ENCODE data around the gene SHMT1.
"Not testable (repeated sequence)": the region's sequence is repeated elsewhere in the genome, so short reads cannot be mapped to it uniquely, and the experiment has no call there.

SHMT1 gene

DNA sequence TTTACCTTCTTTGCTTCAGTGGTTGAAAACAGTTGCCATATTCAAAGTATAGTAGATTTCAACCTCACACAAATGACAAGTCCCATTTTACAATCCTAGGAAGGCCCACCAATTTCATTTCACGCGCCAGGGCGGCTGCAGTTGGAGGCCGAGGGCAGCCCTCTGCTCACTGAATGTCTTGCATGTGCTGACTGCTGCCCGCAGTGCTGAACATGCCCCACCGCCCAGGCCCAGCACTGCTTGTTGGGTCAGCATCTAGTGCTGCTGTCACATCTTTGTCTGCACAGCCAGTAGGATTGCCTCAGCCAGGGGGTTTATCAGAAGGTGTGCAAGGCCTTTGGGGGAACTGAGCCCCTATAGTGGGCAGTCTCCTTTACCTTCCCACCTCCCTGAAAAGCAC, 36.8 kb downstream of the SHMT1 start:
- FAIRE-seq = no peak
- DNase-seq (ENCODE audit: low spot score) = no peak

DNA sequence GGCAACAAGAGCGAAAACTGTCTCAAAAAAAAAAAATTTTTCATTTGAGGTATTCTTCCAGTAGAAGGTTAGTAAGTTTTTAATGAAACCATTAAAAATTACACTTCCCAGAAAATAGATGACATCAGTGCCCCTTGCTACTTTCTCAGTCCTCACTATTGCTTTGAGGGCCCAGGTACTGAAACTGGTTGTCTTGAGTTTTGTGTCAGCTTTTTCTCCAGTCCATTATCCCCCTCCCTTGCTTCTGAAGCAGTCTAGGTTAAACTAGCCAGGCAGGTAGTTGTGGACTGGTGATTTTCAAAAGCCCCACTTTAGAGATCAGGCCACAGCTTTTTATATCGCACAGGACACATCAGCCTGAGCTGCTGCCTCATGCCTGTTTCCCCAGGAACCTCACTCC, 37.3 kb downstream of the SHMT1 start:
- DNase-seq (ENCODE audit: low spot score) (no peak), FAIRE-seq (no peak)

- FAIRE-seq = no peak
- no peak for DNase-seq (ENCODE audit: low spot score)
Measured at GRCh38 chr17:18324140-18325050, 39.0 kb downstream of the SHMT1 start.

DNA sequence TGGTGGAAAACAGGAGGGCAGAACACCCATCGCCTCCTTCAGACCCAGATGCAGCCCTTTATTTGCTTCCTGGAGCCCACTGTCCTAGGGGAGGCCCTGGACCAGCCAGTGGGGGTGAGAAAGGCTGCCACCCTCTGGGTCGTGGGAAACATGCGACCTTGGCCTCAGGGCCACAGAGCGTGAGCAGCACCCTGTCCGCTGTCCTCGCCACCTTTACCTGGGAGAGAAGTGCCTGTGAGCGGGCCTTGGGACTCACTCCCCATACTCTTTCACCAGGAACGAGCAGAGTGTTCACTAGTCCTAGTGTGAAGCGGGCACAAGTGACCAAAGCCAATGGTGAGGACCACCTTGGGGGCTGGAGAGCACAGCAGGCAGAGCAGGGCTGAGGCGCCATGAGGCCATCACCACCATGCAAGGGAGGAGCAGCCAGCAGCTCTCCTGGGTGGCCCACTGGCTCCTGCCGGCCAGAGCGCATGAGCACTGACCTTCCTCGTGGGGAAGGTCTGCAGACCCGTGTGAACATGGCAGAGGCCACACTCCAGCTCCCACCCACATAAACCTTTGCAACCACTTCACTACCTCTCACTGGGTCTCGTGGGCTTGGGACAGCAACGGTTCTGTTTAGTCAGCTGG, 39.7 kb downstream of the SHMT1 start:
- FAIRE-seq = no peak
- DNase-seq (ENCODE audit: low spot score) = no peak

DNA sequence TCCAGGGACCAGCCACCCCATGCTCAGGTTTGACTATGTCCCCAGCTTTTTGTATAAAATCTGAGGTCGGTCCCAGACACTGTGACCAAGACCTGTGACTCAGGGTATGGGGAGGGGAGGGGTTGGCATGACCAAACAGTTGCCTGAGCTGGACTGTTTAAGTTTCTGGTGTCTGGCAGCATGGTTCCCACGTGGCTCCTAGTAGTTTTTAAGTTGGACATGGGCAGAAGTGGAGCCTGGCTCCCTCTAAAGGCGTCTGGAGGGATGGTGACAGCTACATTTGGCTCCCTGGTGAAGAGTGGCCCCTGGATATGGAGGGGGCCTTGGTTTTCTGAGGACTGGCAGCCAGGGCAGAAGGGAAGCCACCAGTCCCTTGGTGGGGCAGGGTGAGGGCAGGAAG, 40.3 kb downstream of the SHMT1 start:
- DNase-seq (ENCODE audit: low spot score) = no peak
- FAIRE-seq = no peak

DNA sequence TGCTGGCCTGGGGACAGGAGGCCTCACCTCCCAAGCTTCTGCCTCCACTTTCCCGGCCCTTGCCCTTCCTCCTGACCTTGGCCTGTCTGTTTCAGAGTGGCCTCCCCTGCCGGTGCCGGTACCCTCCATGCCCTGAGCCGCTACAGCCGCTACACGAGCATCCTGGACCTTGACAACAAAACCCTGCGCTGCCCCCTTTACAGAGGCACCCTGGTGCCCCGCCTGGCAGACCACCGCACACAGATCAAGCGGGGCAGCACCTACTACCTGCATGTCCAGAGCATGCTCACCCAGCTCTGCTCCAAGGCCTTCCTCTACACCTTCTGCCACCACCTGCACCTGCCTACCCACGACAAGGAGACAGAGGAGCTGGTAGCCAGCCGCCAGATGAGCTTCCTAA, 40.8 kb downstream of the SHMT1 start:
- no peak for DNase-seq (ENCODE audit: low spot score)
- FAIRE-seq = no peak

DNA sequence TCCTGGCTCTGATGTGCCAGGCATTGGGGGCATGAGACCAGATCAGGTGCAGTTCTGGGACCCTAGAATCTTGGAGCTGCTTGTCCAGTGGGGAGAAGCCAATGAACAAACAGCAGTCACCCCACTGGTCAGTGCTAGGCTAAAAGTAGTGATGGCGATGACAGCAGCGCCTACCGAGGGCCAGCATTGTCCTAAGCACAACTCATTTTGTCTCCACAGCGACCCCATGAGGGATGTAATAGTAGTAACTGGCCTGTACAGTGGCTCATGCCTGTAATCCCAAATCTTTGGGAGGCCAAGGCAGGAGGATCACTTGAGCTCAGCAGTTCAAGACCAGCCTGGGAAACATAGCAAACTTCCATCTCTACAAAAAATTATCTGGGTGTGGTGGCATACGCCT, 42.0 kb downstream of the SHMT1 start:
- FAIRE-seq (no peak), DNase-seq (ENCODE audit: low spot score) (no peak)

DNA sequence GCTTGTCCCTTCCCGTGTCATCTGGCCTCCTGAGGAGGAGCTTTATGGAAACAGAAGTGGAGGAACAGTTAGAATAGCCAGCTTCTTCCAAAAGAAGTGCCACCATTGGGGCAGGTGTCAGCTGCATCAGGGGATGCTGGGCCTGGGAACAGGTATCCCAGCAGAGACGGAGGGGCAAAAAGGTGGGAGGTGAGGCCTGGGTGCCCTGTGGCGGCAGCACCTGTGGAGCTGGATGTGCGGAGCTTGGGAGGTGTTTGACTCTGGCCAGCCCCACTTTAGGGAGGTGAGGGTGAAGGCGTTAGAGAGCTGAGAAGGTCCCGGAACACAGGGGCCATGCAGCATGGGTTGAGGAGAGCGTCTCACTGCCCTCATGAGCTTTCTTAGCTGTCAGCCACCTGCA, 43.0 kb downstream of the SHMT1 start:
- FAIRE-seq (no peak), DNase-seq (ENCODE audit: low spot score) (no peak)

DNA sequence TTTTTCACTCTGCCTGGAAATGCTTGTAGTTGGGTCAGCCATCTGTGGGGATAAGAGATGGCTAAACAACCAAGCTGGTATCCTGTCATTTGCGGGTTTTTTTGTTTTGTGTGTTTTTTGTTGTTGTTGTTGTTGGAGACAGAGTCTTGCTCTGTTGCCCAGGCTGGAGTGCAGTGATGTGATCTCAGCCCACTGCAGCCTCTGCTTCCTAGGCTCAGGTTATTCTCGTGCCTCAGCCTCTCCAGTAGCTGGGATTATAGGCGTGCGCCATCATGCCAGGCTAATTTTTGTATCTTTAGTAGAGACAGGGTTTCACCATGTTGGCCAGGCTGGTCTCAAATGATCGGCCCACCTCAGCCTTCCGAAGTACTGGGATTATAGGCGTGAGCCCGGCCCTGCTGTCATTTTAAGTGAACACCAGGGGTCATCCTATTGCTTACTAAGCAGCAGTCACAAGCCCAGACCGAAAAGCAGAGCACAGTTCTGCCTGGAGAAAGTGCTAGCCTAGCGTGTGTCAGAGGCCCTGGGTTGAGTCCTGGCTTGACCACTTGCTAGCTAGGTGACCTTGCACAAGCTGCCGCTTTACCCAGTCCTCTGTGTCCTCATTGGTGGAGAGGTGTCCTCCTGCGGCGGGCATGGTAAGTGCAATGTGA, 43.6 kb downstream of the SHMT1 start:
- FAIRE-seq = no peak
- no peak for DNase-seq (ENCODE audit: low spot score)

- FAIRE-seq = no peak
- no peak for DNase-seq (ENCODE audit: low spot score)
Measured at GRCh38 chr17:18318771-18319450, 44.4 kb downstream of the SHMT1 start.

DNA sequence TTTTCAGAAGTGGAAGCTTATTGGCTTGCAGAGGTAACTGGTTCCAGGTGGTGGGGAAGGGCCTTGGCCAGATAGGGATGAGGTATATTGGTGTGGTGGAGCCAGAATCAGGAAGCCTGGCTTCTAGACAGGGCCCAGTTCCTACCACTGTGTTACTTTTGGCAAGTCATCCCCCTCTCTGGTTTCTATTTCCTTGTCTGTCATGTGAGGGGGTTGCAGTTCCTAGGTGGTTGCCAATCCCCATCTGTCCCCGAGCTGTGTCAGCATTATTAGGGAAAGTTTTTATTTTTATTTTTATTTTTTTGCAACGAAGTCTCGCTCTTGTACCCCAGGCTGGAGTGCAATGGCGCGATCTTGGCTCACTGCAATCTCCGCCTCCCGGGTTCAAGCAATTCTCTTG, 45.2 kb downstream of the SHMT1 start:
- FAIRE-seq (no peak), DNase-seq (ENCODE audit: low spot score) (no peak)

GRCh38 chr17:18315961-18316360, 47.4 kb downstream of the SHMT1 start:
- DNase-seq (ENCODE audit: low spot score) (no peak), FAIRE-seq (no peak)

GRCh38 chr17:18315562-18315922, 47.8 kb downstream of the SHMT1 start:
- no peak for DNase-seq (ENCODE audit: low spot score)
- no peak for FAIRE-seq

GRCh38 chr17:18314731-18315561, 48.4 kb downstream of the SHMT1 start, which contains the start of the genes SMCR8 and TOP3A:
Gene SMCR8, plus strand, starts transcription at chr17:18315293. Its CDS starts 497 bp downstream, at chr17:18315790.
Gene TOP3A, minus strand, starts transcription at chr17:18314994. Its CDS starts 216 bp downstream, at chr17:18314778.
- DNase-seq (ENCODE audit: low spot score) = peak; percentile 87
- peak; percentile 81 for FAIRE-seq

DNA sequence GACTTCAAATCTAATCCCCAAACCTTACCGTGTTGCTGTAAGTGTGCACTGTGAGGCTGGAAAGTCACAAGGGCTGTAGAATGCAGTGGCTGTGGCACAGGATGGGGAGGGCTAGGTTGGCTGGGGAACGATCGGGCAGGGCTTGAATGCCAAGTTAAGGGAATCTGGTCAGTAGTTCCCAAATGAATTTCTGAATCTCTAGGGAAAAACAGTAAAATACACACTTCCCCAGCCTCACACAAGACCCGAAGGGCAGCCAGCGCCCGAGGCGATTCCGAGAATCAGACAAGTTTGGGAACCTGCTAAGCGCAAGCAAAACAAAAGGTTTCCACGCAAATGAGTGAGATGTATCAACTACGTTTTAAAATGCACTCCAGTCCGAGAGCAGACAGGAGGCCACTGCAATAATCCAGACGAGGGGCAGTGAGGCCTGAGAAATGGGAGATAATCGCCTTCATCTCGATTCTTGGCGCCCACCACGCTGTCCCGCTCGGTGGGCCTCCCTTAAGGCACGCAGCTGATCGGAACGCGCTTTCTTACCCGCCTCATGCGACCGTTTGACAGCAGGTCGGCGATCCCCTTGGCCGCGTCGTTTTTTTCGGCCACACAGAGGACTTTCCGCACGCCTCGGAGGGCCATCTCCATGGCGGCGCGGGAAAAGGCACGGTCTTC, 49.2 kb downstream of the SHMT1 start:
- no peak for DNase-seq (ENCODE audit: low spot score)

DNA sequence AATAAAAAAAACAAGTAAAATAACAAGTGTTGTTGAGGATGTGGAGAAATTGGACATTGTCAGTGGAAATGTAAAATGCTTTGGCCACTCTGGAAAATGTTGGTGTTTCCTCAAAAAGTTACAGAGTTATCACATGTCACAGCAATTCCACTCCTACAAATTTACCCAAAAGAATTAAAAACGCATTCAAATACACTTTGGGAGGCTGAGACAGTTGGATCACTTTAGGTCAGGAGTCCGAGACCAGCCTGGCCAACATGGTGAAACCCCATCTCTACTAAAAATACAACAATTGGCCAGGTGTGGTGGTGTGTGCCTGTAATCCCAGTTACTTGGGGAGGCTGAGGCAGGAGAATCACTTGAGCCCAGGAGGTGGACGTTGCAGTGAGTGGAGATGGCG, 54.1 kb downstream of the SHMT1 start:
- FAIRE-seq (no peak), DNase-seq (ENCODE audit: low spot score) (no peak)

More for the DNA sequence above, 49.2 kb downstream of the SHMT1 start:
- FAIRE-seq = no peak

DNA sequence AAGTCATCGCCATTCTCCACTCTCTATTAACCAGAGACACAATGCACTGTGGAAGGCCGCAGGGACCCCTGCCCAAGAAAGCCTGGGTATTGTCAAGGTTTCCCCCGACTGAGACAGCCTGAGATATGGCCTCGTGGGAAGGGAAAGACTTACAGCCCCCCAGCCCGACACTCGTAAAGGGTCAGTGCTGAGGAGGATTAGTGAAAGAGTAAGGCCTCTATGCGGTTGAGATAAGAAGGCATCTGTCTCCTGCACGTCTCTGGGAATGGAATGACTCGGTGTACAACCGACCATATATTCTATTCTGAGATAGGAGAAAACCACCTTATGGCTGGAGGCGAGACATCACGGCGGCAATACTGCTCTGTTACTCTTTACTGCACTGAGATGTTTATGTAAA, 60.1 kb downstream of the SHMT1 start:
- FAIRE-seq; DNase-seq (ENCODE audit: low spot score): not testable (repeated sequence)

- DNase-seq (ENCODE audit: low spot score) = no peak
- no peak for FAIRE-seq
Measured at GRCh38 chr17:18300725-18301480, 62.4 kb downstream of the SHMT1 start.

GRCh38 chr17:18298061-18298460, 65.3 kb downstream of the SHMT1 start:
- not testable (repeated sequence) for DNase-seq (ENCODE audit: low spot score); FAIRE-seq
